ENCODE measurements around the gene RPN2.
"Not testable (repeated sequence)": the region's sequence is repeated elsewhere in the genome, so short reads cannot be mapped to it uniquely, and the experiment has no call there.

Gene RPN2

GRCh38 chr20:37178839-37179682, at the start of gene RPN2, which contains the start of gene MROH8:
Gene RPN2, plus strand, starts transcription at chr20:37179330. Its CDS starts 27 bp downstream, at chr20:37179357.
Gene MROH8, minus strand, starts transcription at chr20:37179548.
- peak; percentile 90 for DNase-seq (ENCODE audit: low read depth)

- no peak for DNase-seq (ENCODE audit: low read depth)
Measured at GRCh38 chr20:37131486-37131885, 47.6 kb upstream of the RPN2 start.

- no peak for DNase-seq (ENCODE audit: low read depth)
Measured at GRCh38 chr20:37133952-37134351, 45.2 kb upstream of the RPN2 start.

GRCh38 chr20:37137547-37137946, 41.6 kb upstream of the RPN2 start:
- DNase-seq (ENCODE audit: low read depth): no peak

DNA sequence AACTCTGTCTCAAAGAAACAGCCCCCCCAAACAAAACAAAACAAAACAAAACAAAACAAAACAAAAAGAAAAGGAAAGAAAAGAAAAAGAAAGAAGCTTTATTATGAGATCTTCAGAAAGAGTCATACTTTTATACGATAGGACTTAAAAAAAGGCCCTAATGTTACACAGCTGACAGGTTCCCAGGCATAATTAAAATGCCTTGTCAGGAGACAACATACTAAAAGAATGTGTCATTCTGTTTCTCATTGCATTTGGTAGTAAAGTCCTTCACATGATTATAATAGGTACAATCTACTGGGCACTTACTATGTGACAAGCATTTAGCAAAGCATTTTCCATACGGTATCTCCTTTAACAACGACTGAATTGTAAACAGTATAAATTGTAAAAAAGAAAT, 36.4 kb upstream of the RPN2 start:
- DNase-seq (ENCODE audit: low read depth): no peak

GRCh38 chr20:37144856-37145404, 34.2 kb upstream of the RPN2 start:
- DNase-seq (ENCODE audit: low read depth): no peak

DNA sequence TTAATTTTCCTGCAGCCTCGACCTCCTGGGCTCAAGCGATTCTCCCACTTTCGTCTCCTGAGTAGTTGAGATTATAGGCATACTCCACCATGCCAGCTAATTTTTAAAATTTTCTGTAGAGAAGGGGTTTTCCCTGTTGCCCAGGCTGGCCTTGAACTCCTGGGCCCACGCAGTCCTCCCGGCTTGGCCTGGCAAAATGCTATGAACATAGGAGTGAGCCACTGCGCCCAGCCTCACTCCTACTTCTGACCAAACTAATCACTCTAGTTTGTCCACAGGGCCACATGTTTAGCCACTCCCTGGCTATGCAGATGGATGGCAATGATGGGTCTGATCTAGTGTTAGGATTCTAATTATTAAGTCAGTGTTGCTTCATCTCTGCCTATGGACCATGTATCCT, 31.9 kb upstream of the RPN2 start:
- no peak for DNase-seq (ENCODE audit: low read depth)

- not testable (repeated sequence) for DNase-seq (ENCODE audit: low read depth)
Measured at GRCh38 chr20:37150864-37151263, 28.3 kb upstream of the RPN2 start.

DNA sequence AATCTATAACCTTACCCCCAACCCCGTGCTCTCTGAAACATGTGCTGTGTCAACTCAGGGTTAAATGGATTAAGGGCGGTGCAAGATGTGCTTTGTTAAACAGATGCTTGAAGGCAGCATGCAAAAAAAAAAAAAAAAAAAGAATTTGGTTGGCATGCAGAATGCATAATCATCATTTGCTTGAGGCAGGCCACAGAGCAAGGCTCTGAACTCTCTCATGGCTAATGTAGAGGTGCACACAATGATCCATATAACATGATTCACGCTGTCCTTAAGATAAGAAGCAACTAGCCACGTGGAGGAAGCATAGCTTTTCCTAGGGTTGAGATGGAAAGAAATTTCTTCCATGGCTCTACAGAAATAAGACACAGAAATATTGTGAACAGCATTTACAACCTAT, 27.6 kb upstream of the RPN2 start:
- DNase-seq (ENCODE audit: low read depth): no peak

DNA sequence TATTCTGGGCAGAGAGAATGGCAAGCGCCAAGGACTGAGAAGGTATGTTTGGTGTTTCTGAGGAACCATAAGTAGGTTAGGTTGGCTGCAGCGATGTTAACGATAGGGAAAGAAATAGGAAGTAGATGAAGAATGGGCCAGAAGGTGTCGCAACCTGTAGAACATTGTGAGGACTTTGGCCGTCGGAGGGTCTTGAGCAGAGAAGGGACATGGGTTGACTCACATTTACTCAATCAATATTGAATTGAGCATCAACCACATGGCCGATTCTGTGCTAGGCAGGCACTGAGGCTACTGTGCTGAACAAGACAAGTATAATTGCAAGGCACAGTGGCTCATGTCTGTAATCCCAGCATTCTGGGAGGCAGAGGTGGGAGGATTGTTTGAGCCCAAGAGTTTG, 26.8 kb upstream of the RPN2 start:
- DNase-seq (ENCODE audit: low read depth): no peak

DNA sequence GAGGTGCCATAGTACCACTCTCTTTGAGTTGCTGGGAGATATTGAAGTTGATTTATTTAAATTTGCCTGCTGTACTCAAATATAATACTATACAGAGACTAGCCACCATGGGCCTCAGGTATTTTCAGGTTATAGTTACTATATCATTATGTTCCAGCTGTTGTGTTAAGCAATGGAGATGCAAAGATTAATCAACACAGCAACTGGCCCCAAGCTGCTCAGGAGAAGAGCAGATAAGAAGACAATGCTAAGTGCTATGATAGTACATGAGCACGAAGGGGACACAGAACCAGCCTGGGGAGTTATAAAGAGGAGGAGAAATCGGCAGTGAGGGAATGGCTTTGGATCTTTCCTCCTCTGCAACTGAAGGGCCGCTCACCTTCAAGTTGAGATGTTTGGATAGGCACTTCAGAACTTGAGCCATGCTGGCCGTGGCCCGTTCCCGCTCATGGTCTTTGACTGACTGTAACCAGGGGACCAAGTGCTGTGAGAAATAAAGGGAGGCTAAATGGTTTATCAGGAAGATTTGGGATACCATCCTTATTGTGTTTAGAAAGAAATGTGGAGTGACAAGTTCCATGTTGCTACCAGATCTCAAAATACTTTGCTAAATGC, 24.3 kb upstream of the RPN2 start:
- DNase-seq (ENCODE audit: low read depth): no peak

GRCh38 chr20:37155987-37156386, 23.1 kb upstream of the RPN2 start:
- DNase-seq (ENCODE audit: low read depth): no peak

DNA sequence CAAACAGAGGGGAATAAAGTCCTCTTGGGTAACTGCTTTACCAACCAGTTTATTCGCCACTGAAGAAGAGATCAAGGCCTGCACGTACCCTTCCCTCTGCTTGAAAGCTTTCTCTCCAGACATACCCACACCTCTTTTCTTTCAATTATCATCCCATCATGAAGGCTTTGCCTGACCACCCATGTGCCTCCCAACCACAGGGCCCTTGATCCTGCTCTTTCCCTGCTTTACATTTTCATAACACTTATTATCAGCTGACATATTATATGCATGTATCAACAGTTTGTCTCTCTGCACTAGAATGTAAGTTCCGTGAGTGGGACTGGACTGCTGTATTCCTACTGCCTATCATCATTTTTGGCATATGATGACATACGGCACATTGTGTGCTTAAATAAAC, 20.9 kb upstream of the RPN2 start:
- no peak for DNase-seq (ENCODE audit: low read depth)

DNA sequence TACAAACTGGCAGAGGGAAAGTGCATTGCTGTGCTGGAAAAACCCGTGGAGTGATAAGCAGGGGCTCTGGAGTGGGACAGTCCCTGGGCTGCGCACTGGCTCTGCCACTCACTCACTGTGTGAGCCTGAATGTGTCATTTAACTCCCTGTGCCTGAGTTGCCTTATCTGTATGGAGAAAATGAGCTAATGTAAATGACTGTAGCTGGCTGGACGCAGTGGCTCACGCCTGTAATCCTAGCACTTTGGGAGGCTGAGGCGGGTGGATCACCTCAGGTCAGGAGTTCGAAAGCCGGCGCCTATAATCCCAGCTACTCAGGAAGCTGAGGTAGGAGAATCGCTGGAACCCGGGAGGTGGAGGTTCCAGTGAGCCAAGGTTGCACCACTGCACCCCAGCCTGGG, 18.4 kb upstream of the RPN2 start:
- DNase-seq (ENCODE audit: low read depth): no peak

DNA sequence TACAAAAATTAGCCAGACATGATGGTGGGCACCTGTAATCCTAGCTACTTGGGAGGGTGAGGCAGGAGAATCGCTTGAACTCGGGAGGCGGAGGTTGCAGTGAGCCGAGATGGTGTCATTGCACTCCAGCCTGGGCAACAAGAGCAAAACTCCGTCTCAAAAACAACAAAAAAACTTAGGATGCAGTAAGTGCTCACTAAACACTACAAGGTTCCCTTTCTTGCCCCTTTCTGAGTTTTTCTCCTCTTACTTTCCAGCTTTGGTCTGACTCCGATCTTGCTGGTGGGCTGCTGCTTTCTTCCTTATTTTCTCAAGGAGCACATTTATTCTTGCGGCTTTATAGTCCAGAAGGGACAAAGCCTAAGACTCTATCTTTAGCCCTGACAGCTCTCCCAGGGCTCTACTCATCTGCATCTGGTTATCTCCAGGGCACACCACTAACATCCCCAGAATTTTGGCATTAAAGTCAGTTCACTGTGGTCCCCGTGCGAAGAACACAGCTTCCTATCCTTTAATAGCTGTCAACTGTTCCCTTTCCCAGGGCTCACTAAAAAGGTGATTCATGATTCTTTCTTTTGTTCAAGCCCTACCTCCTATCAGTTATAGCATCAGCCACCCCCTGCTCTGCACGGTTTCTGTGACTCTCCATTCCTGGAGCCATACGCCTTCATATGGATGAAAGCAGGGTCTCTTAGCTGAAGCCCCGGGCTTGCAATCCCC, 17.1 kb upstream of the RPN2 start:
- no peak for DNase-seq (ENCODE audit: low read depth)

DNA sequence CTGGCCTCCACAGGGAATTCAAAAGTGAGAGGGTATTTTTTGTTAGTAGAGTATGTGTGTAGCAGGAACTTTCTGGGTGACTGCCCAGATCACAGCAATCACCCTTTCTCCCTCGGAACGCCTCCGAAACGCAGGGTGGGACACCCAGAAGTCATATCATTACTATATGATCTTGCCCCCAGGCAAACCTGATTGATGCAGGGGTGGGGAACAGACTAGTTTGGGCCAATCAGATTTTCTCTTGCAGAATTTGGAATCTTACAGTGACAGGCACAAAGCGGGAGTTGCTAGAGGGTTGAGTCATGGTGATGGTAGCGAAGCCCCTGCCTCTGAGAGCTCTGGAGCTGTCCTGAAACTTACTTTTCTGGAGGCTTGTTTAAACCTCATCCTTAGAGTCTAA, 16.5 kb upstream of the RPN2 start:
- DNase-seq (ENCODE audit: low read depth): no peak

GRCh38 chr20:37163832-37164554, 15.1 kb upstream of the RPN2 start:
- DNase-seq (ENCODE audit: low read depth): no peak

- DNase-seq (ENCODE audit: low read depth): no peak
Measured at GRCh38 chr20:37165031-37165430, 14.1 kb upstream of the RPN2 start.

- DNase-seq (ENCODE audit: low read depth): no peak
Measured at GRCh38 chr20:37166867-37167266, 12.3 kb upstream of the RPN2 start.

DNA sequence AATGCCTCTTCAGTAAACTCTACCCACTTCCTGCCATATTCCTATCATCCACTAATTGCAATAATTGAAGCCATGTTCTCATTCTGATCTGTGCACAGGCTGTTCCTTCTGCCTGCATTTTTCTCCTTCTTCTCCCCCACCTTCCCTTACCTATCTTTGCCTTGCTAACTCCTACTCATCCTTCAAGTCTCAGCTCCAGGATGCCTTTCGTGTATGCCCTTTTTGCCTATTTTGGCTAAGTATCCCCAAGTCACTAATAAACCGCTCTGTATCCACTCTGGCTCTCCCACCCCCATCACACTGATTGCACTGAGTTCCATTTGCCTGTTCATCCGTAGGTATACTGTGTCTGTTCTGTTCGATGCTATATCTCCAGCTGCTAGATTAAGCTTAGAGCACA, 6.3 kb upstream of the RPN2 start:
- DNase-seq (ENCODE audit: low read depth): no peak

DNA sequence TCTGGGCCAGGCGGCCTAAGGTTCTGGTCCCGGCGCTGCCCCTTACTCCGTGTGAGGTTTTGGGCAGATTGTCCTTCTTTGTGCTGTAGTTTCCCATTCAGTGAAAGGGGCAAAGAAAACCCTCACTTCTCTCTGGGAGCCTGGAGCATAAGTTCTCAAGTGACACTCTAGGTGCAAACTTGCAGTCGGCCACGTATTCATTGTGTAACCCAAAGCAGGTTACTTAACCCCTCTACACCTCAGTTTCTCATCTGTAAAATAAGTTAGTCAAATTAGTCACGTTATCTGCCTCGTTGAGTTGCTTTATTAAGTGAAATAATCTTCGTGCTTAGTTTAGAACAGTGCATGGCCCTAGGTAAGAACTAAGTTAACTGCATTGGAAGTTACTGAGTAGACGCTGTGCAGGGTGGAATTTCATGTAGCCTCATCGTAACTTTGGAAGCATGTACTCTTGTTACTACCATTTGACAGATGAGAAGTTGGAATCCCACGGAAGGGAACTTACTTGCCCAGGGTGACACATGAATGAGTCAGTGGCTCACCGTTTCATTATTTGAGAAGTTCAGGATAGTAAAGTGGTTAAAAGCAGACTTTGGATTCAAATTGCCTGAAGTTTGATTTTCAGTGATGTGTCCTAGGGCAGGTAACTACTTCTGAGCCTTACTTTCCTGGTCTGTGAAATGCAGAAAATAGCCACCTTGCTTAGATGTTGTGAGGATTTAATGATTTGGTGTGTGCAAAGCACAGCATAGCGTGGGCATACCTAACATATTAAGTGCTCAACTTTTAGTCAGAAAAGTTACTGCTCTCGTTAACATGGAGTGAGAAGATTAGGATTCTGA, 774 bp downstream of the RPN2 start:
- peak; percentile 44 for DNase-seq (ENCODE audit: low read depth)

Data from non-pigmented ciliary epithelial cell (primary cell).